Measurements from ENCODE around the gene TRMT1.

TRMT1 gene

DNA sequence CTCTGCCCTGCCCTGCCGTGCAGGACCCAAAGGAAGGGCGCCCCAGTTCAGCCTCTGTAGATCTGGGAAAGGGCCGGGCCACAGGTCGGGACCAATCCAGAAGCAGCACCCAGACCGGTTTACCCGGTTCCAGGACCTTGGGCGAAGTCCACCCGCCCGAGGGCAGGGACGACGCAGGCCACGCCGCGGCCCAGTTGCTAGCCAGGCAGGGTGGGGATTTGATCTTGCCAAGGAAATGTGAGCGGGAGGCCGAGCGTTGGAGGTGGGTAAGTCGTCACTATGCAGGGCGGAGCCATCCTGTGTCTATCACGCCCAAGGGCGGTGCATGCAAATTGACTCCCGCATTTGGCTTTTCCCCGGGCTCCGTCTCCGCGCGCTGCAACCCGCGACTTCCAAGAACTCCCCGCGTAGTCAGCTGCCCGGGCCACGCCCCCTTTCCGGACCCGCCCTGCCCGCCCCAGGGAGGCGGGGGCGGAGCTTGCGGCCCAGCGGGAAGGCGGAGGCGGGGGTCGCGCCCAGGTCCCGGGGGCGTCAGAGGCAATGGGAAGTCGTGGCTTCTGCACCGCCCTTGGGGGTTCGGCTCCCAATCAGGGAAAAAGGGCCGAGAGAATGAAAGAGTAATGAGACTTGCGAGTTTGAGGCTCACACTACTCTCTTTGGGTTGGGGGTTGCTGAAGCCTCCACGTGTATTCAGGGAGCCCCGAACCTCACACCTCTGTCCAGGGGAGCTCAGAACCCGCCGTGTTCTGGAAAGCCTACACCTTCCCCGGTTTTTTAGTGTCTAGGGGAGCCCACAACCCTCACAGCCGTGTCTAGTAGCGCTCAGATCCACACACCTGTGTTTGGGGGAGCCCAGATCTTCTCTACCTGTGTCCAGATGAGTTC, 46.4 kb upstream of the TRMT1 start:
- H3K36me3 ChIP-seq (ENCODE audit: control insufficient read depth, insufficient read depth, low read length): no peaks in the 10 kb centered on the region
- TF ChIP-seq, protein P1, sequence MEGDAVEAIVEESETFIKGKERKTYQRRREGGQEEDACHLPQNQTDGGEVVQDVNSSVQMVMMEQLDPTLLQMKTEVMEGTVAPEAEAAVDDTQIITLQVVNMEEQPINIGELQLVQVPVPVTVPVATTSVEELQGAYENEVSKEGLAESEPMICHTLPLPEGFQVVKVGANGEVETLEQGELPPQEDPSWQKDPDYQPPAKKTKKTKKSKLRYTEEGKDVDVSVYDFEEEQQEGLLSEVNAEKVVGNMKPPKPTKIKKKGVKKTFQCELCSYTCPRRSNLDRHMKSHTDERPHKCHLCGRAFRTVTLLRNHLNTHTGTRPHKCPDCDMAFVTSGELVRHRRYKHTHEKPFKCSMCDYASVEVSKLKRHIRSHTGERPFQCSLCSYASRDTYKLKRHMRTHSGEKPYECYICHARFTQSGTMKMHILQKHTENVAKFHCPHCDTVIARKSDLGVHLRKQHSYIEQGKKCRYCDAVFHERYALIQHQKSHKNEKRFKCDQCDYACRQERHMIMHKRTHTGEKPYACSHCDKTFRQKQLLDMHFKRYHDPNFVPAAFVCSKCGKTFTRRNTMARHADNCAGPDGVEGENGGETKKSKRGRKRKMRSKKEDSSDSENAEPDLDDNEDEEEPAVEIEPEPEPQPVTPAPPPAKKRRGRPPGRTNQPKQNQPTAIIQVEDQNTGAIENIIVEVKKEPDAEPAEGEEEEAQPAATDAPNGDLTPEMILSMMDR (IDR thresholded peaks at IDR 0.05; ENCODE audit: insufficient read depth, low read length, poor library complexity, severe bottlenecking): no peak
- peak overlapping the region; percentile 67 for H3K4me3 ChIP-seq (replicated peaks; ENCODE audit: low read depth, low read length)
- no peaks in the 10 kb centered on the region for H3K27me3 ChIP-seq (replicated peaks; ENCODE audit: control insufficient read depth, insufficient read depth, low read length)
- peak; percentile 88 for DNase-seq (ENCODE audit: extremely low read depth, insufficient read length)

DNA sequence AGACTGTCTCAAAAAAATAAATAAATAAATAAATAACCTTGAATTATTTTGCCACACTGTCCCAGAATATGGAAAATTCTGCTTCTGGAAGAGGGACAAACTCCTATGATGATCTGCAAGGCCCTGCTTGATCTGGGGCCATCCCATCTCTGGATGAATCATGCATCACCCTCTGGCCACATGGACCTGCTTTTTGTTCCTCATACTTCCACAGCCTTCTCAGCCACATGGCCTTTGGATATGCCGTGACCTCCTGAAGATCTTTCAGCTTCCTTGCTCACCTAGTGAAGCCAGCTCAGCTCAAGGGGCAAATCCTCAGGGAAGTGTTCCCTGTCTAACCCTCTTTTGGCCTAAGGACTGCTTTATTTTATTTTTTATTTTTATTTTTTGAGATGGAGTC, 44.0 kb upstream of the TRMT1 start:
- Histone ChIP-seq H3K4me3 (replicated peaks; ENCODE audit: low read depth, low read length) (no peak overlapping the region), H3K27me3 (replicated peaks; ENCODE audit: control insufficient read depth, insufficient read depth, low read length) (no peaks in the 10 kb centered on the region), H3K36me3 (ENCODE audit: control insufficient read depth, insufficient read depth, low read length) (no peaks in the 10 kb centered on the region)
- TF ChIP-seq, protein P1 (IDR thresholded peaks at IDR 0.05; ENCODE audit: insufficient read depth, low read length, poor library complexity, severe bottlenecking): no peak
- no peak for DNase-seq (ENCODE audit: extremely low read depth, insufficient read length)

DNA sequence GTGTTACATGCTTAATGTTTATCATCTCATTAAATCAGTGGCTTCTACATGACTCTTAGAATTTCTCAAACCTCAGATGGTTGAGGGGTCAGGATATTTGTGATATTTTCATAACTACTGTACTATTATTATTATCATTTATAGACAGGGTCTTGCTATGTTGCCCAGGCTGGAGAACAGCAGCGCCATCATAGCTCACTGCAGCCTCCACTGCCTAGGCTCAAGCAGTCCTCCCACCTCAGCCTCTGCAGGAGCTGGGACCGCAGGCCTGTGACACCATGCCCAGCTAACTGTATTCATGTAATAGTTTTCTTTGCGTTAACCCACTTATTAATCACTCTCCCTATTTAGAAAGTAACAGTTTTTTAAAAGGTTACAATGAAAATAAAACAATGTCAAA, 43.2 kb upstream of the TRMT1 start:
- TF ChIP-seq, protein P1 (IDR thresholded peaks at IDR 0.05; ENCODE audit: insufficient read depth, low read length, poor library complexity, severe bottlenecking): no peak
- H3K27me3 ChIP-seq (replicated peaks; ENCODE audit: control insufficient read depth, insufficient read depth, low read length): no peaks in the 10 kb centered on the region
- no peak for DNase-seq (ENCODE audit: extremely low read depth, insufficient read length)
- no peak overlapping the region for H3K4me3 ChIP-seq (replicated peaks; ENCODE audit: low read depth, low read length)
- H3K36me3 ChIP-seq (ENCODE audit: control insufficient read depth, insufficient read depth, low read length): no peaks in the 10 kb centered on the region

DNA sequence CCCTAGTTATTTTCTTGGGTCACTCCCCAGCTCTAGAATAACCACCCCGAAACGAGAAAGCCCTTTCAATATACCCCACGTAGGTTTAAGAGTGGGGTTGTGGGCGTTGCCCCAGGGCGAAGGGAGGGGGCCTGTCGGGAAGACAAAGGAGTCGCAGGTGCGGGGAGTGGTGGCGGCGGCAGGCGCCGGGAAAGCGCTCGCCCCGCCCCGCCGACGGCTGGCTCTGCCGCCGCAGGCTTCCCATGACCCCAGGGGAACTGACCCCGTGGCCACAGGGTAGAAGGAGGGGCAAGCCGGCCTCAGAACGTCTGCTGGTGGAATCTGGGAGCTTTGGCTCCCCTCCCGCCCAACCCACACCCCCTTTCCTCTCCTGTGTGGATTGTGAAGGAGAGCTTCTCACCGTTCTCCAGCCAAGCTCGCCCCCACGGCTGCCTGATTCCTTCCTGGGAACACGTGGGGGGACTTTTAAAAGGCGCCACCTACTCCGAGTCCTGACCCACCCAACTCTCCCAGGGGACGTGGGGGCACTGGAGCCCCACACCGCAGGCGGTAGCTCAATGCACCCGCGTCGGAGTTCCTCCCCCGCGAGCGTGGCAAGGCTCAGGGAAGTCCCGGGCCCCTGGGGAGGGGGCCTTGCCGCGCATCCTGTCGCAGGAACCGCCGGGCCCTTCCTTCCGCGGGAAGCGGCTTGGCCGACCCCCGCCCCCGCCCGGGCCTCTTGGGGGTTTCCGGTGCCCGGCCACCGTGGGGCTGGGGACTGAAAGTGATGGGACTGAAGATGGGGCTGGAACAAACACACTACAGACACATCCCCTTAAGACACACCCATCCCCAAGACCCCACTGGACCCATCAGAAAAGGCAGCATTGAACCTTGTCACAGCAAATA, 39.2 kb upstream of the TRMT1 start:
- no peaks in the 10 kb centered on the region for H3K27me3 ChIP-seq (replicated peaks; ENCODE audit: control insufficient read depth, insufficient read depth, low read length)
- no peaks in the 10 kb centered on the region; the same call in none of the 2 replicates for H3K36me3 ChIP-seq (ENCODE audit: control insufficient read depth, insufficient read depth, low read length)
- TF ChIP-seq, protein P1 (IDR thresholded peaks at IDR 0.05; ENCODE audit: insufficient read depth, low read length, poor library complexity, severe bottlenecking): no peak
- peak; percentile 91 for DNase-seq (ENCODE audit: extremely low read depth, insufficient read length)
- H3K4me3 ChIP-seq (replicated peaks; ENCODE audit: low read depth, low read length): peak overlapping the region; percentile 94

DNA sequence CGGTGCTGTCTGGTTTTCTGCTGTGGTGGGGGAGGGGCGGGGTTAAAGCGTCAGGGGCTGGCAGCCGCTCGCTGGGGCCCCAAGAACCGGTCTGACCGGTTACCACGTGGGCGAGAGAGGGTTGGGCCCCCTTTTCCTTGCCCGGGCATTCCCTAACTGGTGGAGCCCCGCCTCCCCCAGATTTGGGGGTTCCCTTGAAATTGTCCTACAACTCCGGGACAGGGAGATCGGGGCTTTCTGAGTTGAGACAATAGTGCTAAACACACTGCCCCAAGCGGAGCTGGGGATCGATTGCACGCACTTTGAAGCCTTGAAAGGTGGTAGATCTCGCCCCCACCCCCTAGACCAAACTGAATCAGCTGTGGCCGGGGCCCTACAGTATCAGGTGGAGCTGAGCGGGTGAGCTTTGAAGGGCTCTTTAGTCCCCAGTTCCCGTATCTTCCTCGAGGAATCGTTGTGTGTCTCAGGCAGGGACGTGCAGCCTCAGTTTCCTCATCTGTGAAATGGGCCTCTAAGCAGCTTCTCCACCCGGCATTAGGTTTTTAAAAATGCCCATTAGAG, 38.5 kb upstream of the TRMT1 start:
- Histone ChIP-seq H3K27me3 (replicated peaks; ENCODE audit: control insufficient read depth, insufficient read depth, low read length) (no peaks in the 10 kb centered on the region), H3K4me3 (replicated peaks; ENCODE audit: low read depth, low read length) (peak overlapping the region; percentile 94), H3K36me3 (ENCODE audit: control insufficient read depth, insufficient read depth, low read length) (no peaks in the 10 kb centered on the region; the same call in none of the 2 replicates)
- peak; percentile 79 for DNase-seq (ENCODE audit: extremely low read depth, insufficient read length)
- TF ChIP-seq, protein P1 (IDR thresholded peaks at IDR 0.05; ENCODE audit: insufficient read depth, low read length, poor library complexity, severe bottlenecking): peak; percentile 51
